GM12878 (cell line): ENCODE data around the gene OTUB1. TPM values are rescaled to one million over a fixed set of nuclear protein-coding genes. Genes with fewer than 3 reads are reported as not detected.

ENCODE experiments used
- ATAC-seq: fragments of 200-7000 bp; cut with Tn5 transposase; 3 replicates; pipeline ENCODE4 v1.9.1; 2020; ENCODE audit warnings: mild to moderate bottlenecking, moderate library complexity
- BruUV-seq: library from RNA; stranded (reverse); fragments of 400-500 nt; replicated peaks from 2 replicates; lab custom pipeline; 2021; lab: Mats Ljungman, UMichigan
- CTCF ChIA-PET: fragments of 300-600 bp; sonication (Branson Sonifier 250); formaldehyde crosslinking; extraction: SDS; loops from one replicate; lab custom pipeline; 2021; ENCODE audit warnings: inconsistent platforms; lab: Yijun Ruan, JAX
- POLR2A ChIA-PET: fragments of 350-600 bp; formaldehyde crosslinking; extraction: SDS; loops from one replicate; lab custom pipeline; 2021; ENCODE audit warnings: inconsistent platforms; lab: Charles Lee
- RAD21 ChIA-PET: fragments of 300-600 bp; sonication (Branson Sonifier 250); formaldehyde crosslinking; loops from one replicate; lab custom pipeline; 2023; ENCODE audit warnings: antibody characterized with exemption; ENCODE audit not compliant: unreplicated experiment; lab: Charles Lee
- SMC1A ChIA-PET: fragments of 300-600 bp; sonication (Branson Sonifier 250); formaldehyde crosslinking; loops from one replicate; lab custom pipeline; 2023; ENCODE audit not compliant: unreplicated experiment, uncharacterized antibody; lab: Charles Lee
- DNase-seq: peaks from one replicate; pipeline ENCODE4 v3.0.0-alpha.2; 2011; ENCODE audit warnings: low read depth, low spot score
- FAIRE-seq: peaks from 3 replicates; lab custom pipeline; 2011; peaks lifted over from hg19 to GRCh38; lab: Jason Lieb, UNC
- H2AFZ ChIP-seq: 2 replicates; pipeline ENCODE4 v1.6.0; 2011; ENCODE audit warnings: low read depth, low read length, control low read depth; ENCODE audit not compliant: control insufficient read depth
- H3K27ac ChIP-seq: 2 replicates; pipeline ENCODE4 v1.5.1; 2011; ENCODE audit warnings: control low read depth; ENCODE audit not compliant: control insufficient read depth, insufficient read depth
- H3K27me3 ChIP-seq, 2 experiments: replicated peaks in 1 of 2; 2 replicates each; pipeline versions ENCODE4 v1.6.0 to v1.6.1; 2011; ENCODE audit warnings: low read length in 1 of 2; ENCODE audit not compliant: control insufficient read depth in 2 of 2, insufficient read depth in 2 of 2
- H3K36me3 ChIP-seq, 2 experiments: 2 replicates each; pipeline ENCODE4 v1.5.1; 2011; ENCODE audit warnings: low read length in 1 of 2; ENCODE audit not compliant: control insufficient read depth in 2 of 2, insufficient read depth in 2 of 2
- H3K4me1 ChIP-seq: 2 replicates; pipeline ENCODE4 v1.6.1; 2011; ENCODE audit warnings: mild to moderate bottlenecking, low read length, moderate library complexity, mixed read lengths; ENCODE audit not compliant: control insufficient read depth, insufficient read depth
- H3K4me2 ChIP-seq: 2 replicates; pipeline ENCODE4 v1.6.0; 2011; ENCODE audit warnings: control low read depth; ENCODE audit not compliant: control insufficient read depth, insufficient read depth
- H3K4me3 ChIP-seq: fragments of 200-600 bp; sonication (generic); 2 replicates; pipeline ENCODE4 v1.5.1; 2016
- H3K79me2 ChIP-seq: 2 replicates; pipeline ENCODE4 v1.6.0; 2011; ENCODE audit warnings: low read length; ENCODE audit not compliant: control insufficient read depth, insufficient read depth
- H3K9ac ChIP-seq: 2 replicates; pipeline ENCODE4 v1.8.0; 2011; ENCODE audit warnings: low read length, control low read depth, mixed read lengths; ENCODE audit not compliant: control insufficient read depth, insufficient read depth
- H3K9me3 ChIP-seq: replicated peaks from 3 replicates; pipeline ENCODE4 v1.5.1; 2011; ENCODE audit warnings: mild to moderate bottlenecking, low read length; ENCODE audit not compliant: control insufficient read depth, insufficient read depth
- H4K20me1 ChIP-seq: 2 replicates; pipeline ENCODE4 v1.6.0; 2011; ENCODE audit not compliant: control insufficient read depth, insufficient read depth
- BCLAF1 ChIP-seq: fragments of 450-650 bp; IDR thresholded peaks from 2 replicates; pipeline ENCODE4 v1.6.1; 2017; ENCODE audit warnings: antibody characterized with exemption, mild to moderate bottlenecking, moderate library complexity
- CBFB ChIP-seq: IDR thresholded peaks from 2 replicates; pipeline ENCODE4 v1.6.1; 2016; ENCODE audit warnings: antibody characterized with exemption, low read depth
- CBX3 ChIP-seq: fragments of 200-600 bp; sonication (generic); IDR thresholded peaks from 2 replicates; pipeline ENCODE4 v1.6.1; 2016; ENCODE audit warnings: low read depth, borderline replicate concordance
- CTCF ChIP-seq, 3 experiments: IDR thresholded peaks in 2 of 3; conservative IDR thresholded peaks in 1 of 3; 2 replicates each; pipeline ENCODE4 v1.5.1; 2011; ENCODE audit warnings: low read depth in 3 of 3, low read length in 3 of 3, mild to moderate bottlenecking in 3 of 3, control low read depth in 2 of 3, moderate library complexity in 2 of 3, inconsistent platforms in 1 of 3, mixed read lengths in 1 of 3; ENCODE audit not compliant: control insufficient read depth in 2 of 3, insufficient read depth in 1 of 3; ENCODE audit errors: extremely low read depth in 1 of 3
- EGR1 ChIP-seq, 2 experiments: IDR thresholded peaks; 1 replicate in 1 of 2; 2 replicates in 1 of 2; pipeline ENCODE4 v1.6.1; 2011 to 2012; ENCODE audit warnings: low read depth in 2 of 2, low read length in 2 of 2, borderline replicate concordance in 1 of 2, mild to moderate bottlenecking in 1 of 2, moderate library complexity in 1 of 2
- MEF2B ChIP-seq: fragments of 450-650 bp; IDR thresholded peaks from 2 replicates; pipeline ENCODE4 v1.6.1; 2018; ENCODE audit warnings: mild to moderate bottlenecking, moderate library complexity; ENCODE audit not compliant: partially characterized antibody, poor library complexity, severe bottlenecking
- MYC ChIP-seq: IDR thresholded peaks from 2 replicates; pipeline ENCODE4 v1.6.1; 2011; ENCODE audit warnings: mild to moderate bottlenecking, low read length, moderate library complexity, inconsistent platforms; ENCODE audit not compliant: insufficient read depth, insufficient replicate concordance, insufficient read length, severe bottlenecking
- SPI1 ChIP-seq: IDR thresholded peaks from 2 replicates; pipeline ENCODE4 v1.6.1; 2011; ENCODE audit warnings: low read depth, mild to moderate bottlenecking, low read length, moderate library complexity, borderline replicate concordance; ENCODE audit not compliant: insufficient read depth
- WGBS: methylation state at CpG from one replicate; pipeline ENCODE4 v1.1.6; 2016; ENCODE audit warnings: low lambda C conversion rate; ENCODE audit not compliant: insufficient replicate concordance, insufficient coverage; ENCODE audit errors: missing lambda C conversion rate; 5-methylcytosine and 5-hydroxymethylcytosine counted together
- in situ Hi-C: fragments of 300-500 bp; cut with MboI; formaldehyde crosslinking; loops from 9 replicates; pipeline ENCODE4 v1.14.3; 2018; ENCODE audit warnings: mixed read lengths
- intact Hi-C: fragments of 100-400 bp; cut with micrococcal nuclease; formaldehyde crosslinking; loops from one replicate; pipeline ENCODE4 v1.14.2; 2022; ENCODE audit not compliant: unreplicated experiment
- polyA plus RNA-seq, 11 experiments: library from polyadenylated mRNA; depleted of rRNA in 4 of 11; unstranded in 6 of 11; stranded (reverse) in 5 of 11; fragments of >200 nt; fragmentation: Nextera tagmentation in 4 of 11; fragmentation: Illumina TruSeq in 1 of 11; extraction: Ambion mirVana in 4 of 11; extraction: Trizol in 1 of 11; gene quantifications; 1 replicate in 1 of 11; 2 replicates in 10 of 11; pipeline versions ENCODE4 v1.2.1 to v1.2.3, GENCODE V29; 2011 to 2016; ENCODE audit warnings: inconsistent platforms in 2 of 11, missing spikeins in 2 of 11, low read depth in 1 of 11
- total RNA-seq, 4 experiments: library from RNA; depleted of rRNA in 3 of 4; stranded (reverse); fragments of >200 nt in 3 of 4; fragmentation: Illumina TruSeq in 1 of 4; extraction: Trizol in 1 of 4; gene quantifications; 2 replicates each; pipeline versions ENCODE4 v1.2.1 to v1.2.3, GENCODE V29; 2013 to 2021

The OTUB1 gene
- total and polyA plus RNA-seq, 10 of the 15 experiments (the other 5 are each of a cell fraction or from before 2014, with no cell fraction given): 49.6 to 225 (median 131) TPM

- TF ChIP-seq BCLAF1 (no peak), CTCF (IDR thresholded peaks at IDR 0.05 in 2 of 3, conservative IDR thresholded peaks at IDR 0.05 in 1 of 3; ENCODE audit: control insufficient read depth in 2 of 3, extremely low read depth in 1 of 3, insufficient read depth in 1 of 3, low read depth in 3 of 3, low read length in 3 of 3) (no peak), MEF2B (no peak), EGR1 (IDR thresholded peaks at IDR 0.05; ENCODE audit: borderline replicate concordance in 1 of 2, low read depth in 2 of 2, low read length in 2 of 2) (0 out of 3 replicates have a peak, but pooled peaks of 1 of the 2 experiments have one; percentile 46), CBFB (no peak)
Measured at GRCh38 chr11:63939397-63939891, 46.8 kb upstream of the OTUB1 start (continued).

GRCh38 chr11:63940786-63941185, 45.5 kb upstream of the OTUB1 start:
- in situ Hi-C loops: no loop called here
- BruUV-seq: TSS peak; percentile 66
- CTCF ChIA-PET: interaction anchor here (12.7 kb wide), 1 partner anchor 103 kb away, joined by 271 read pairs; the partner anchor contains the start of gene MARK2

More at GRCh38 chr11:63940786-63941185, 45.5 kb upstream of the OTUB1 start:
- DNase-seq: no peak
- H3K27me3 ChIP-seq: no peaks in the 10 kb centered on the region
- peak; percentile 62 for FAIRE-seq
- H3K79me2 ChIP-seq: peaks cover 43% of the 10 kb centered on the region
- no peak for ATAC-seq
- SMC1A ChIA-PET: no interaction called here
- POLR2A ChIA-PET: no interaction called here
- H3K36me3 ChIP-seq: peaks cover 0 to 6% of the 10 kb centered on the region in 2 experiments; a peak in 1 of 4 replicates
- H2AFZ ChIP-seq: peak overlapping the region; percentile 41; the same call in 1 of the 2 replicates
- TF ChIP-seq CBX3 (no peak), SPI1 (peak; percentile 63; the same call in 1 of the 2 replicates), MYC (no peak)
- peak overlapping the region; percentile 24; the same call in 1 of the 2 replicates for H3K9ac ChIP-seq
- RAD21 ChIA-PET: interaction anchor here (6.0 kb wide), 1 partner anchor 102 kb away, joined by 101 read pairs; the partner anchor contains the start of gene MARK2
- H3K4me1 ChIP-seq: peaks cover 24% of the 10 kb centered on the region; the same call in 1 of the 2 replicates
- no peaks in the 10 kb centered on the region for H4K20me1 ChIP-seq
- peak overlapping the region; percentile 91; the same call in 1 of the 2 replicates for H3K4me3 ChIP-seq
- WGBS: 52% methylated on average over 6 of the region's 6 CpGs
- intact Hi-C loops: no loop called here
- H3K4me2 ChIP-seq: peak overlapping the region; percentile 77
- peak overlapping the region; percentile 35 for H3K27ac ChIP-seq
- no peaks in the 10 kb centered on the region for H3K9me3 ChIP-seq
